Endothelial cell (in vitro differentiated cells): ENCODE measurements around the gene JPH4. TPM values are rescaled to one million over a fixed set of nuclear protein-coding genes. Genes with fewer than 3 reads are reported as not detected.

Source experiments
- DNase-seq: peaks from one replicate; pipeline ENCODE4 v3.0.0; 2021; ENCODE audit warnings: low spot score
- H3K27ac Mint-ChIP-seq: one replicate; pipeline ENCODE4 v1.8.0; 2021; ENCODE audit warnings: mixed read lengths, inconsistent platforms; ENCODE audit not compliant: unreplicated experiment
- H3K27me3 Mint-ChIP-seq: one replicate; pipeline ENCODE4 v1.8.0; 2021; ENCODE audit warnings: mild to moderate bottlenecking, moderate library complexity, mixed read lengths, inconsistent platforms; ENCODE audit not compliant: unreplicated experiment
- H3K36me3 Mint-ChIP-seq: one replicate; pipeline ENCODE4 v1.8.0; 2021; ENCODE audit warnings: mild to moderate bottlenecking, low read depth, mixed read lengths, inconsistent platforms; ENCODE audit not compliant: unreplicated experiment
- H3K4me1 Mint-ChIP-seq: one replicate; pipeline ENCODE4 v1.8.0; 2021; ENCODE audit warnings: mild to moderate bottlenecking, mixed read lengths, inconsistent platforms; ENCODE audit not compliant: unreplicated experiment
- H3K4me3 Mint-ChIP-seq: one replicate; pipeline ENCODE4 v1.8.0; 2021; ENCODE audit warnings: mild to moderate bottlenecking, mixed read lengths, inconsistent platforms; ENCODE audit not compliant: unreplicated experiment
- H3K9me3 Mint-ChIP-seq: one replicate; pipeline ENCODE4 v1.8.0; 2021; ENCODE audit warnings: mixed read lengths, inconsistent platforms; ENCODE audit not compliant: unreplicated experiment
- CTCF ChIP-seq: fragments of 200-600 bp; sonication (generic); IDR thresholded peaks from one replicate; pipeline ENCODE4 v1.5.0; 2021; ENCODE audit warnings: antibody characterized with exemption; ENCODE audit not compliant: unreplicated experiment
- total RNA-seq: library from RNA; stranded (reverse); fragmentation: NEBNext Ultra II Directional; extraction: Animal tissue kit (Norgen Biotek cat#: 25700); gene quantifications from one replicate; pipeline ENCODE4 v1.2.1, GENCODE V29; 2021; ENCODE audit not compliant: unreplicated experiment

The JPH4 gene
- total RNA-seq, 1 donor from 2014 or later: 0.64 TPM

- TF ChIP-seq CTCF: no peak
- Mint-ChIP-seq H3K4me3 (no peak overlapping the region), H3K27ac (no peak overlapping the region), H3K9me3 (no peaks in the 10 kb centered on the region), H3K36me3 (no peaks in the 10 kb centered on the region), H3K27me3 (peaks cover 1% of the 10 kb centered on the region), H3K4me1 (no peaks in the 10 kb centered on the region)
- no peak for DNase-seq
Observed at GRCh38 chr14:23603103-23603502, 24.5 kb upstream of the JPH4 start.

DNA sequence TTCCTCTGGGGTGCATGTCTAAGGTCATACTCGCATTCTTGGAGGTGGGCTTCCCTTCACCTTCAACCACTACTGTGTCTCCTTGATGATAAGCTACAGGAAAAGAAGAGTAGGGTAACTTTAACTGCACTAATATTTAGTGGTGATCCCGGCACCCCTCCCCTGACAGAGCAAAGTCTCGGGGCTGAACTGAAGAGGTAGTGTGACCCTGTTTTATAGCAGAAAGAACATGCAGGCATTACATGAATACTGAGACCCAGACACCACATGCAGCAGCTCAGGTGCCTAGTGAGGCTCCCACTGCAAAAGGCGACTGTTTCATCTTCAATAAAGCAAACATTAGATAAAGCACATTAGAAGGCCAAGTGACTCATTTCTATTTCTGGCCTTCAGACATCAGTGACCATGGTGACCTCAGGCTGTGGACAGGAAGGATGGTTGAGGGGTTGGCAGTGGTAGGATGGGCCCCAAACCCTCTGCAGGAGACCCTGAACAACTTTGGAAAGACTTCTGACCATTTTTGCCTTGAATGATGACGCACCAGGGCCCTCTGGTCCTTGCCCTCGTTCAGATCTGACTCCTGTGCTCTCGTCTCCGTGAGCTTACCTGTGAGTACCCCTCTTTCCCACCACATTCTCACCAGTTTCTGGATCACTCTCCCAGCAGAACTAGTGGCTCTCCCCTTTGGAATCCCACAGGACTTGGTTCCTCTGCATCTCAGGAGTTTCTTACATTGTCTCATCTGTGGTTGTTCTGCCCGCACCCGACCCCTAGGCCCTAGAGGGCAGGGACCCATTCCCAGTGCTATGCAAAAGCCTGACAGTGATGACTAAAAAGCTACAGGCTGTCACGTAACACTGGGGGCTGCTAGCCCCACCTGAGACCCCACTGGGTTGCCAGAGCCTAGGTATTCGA lies 23.8 kb upstream of the JPH4 start:
- no peak for TF ChIP-seq CTCF
- Mint-ChIP-seq H3K4me3 (no peak overlapping the region), H3K9me3 (no peaks in the 10 kb centered on the region), H3K4me1 (no peaks in the 10 kb centered on the region), H3K27me3 (peaks cover 1% of the 10 kb centered on the region), H3K27ac (no peak overlapping the region), H3K36me3 (no peaks in the 10 kb centered on the region)
- DNase-seq: no peak

DNA sequence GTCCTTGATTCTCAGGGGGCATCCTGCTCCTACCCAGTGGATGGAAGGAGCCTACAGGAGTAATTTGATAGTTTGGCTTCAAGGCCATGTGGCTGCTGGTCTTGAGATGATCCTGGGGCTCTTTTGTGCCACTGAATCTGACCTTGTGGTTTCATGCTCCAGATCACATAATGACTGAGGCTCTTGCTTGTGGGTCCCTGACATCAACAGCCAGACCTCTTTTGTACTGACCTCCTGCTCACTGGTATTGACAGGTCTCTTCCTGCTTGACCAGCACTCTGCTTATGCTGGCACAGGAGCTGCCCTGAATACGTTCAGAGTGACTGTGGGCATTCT lies 23.2 kb upstream of the JPH4 start:
- no peaks in the 10 kb centered on the region for H3K4me1 Mint-ChIP-seq
- H3K9me3 Mint-ChIP-seq: no peaks in the 10 kb centered on the region
- TF ChIP-seq CTCF: no peak
- no peak overlapping the region for H3K27ac Mint-ChIP-seq
- H3K4me3 Mint-ChIP-seq: no peak overlapping the region
- no peaks in the 10 kb centered on the region for H3K36me3 Mint-ChIP-seq
- H3K27me3 Mint-ChIP-seq: peaks cover 1% of the 10 kb centered on the region
- no peak for DNase-seq

- no peak overlapping the region for H3K27ac Mint-ChIP-seq
- no peak for TF ChIP-seq CTCF
- no peak for DNase-seq
- H3K36me3 Mint-ChIP-seq: no peaks in the 10 kb centered on the region
- H3K4me3 Mint-ChIP-seq: no peak overlapping the region
- no peaks in the 10 kb centered on the region for H3K9me3 Mint-ChIP-seq
- H3K27me3 Mint-ChIP-seq: peaks cover 1% of the 10 kb centered on the region
- no peaks in the 10 kb centered on the region for H3K4me1 Mint-ChIP-seq
Observed at GRCh38 chr14:23601424-23601823, 22.8 kb upstream of the JPH4 start.

GRCh38 chr14:23600806-23601205 lies 22.2 kb upstream of the JPH4 start:
- no peak for DNase-seq
- H3K4me3 Mint-ChIP-seq: no peak overlapping the region
- no peaks in the 10 kb centered on the region for H3K4me1 Mint-ChIP-seq
- no peak overlapping the region for H3K27ac Mint-ChIP-seq
- peaks cover 1% of the 10 kb centered on the region for H3K27me3 Mint-ChIP-seq
- H3K36me3 Mint-ChIP-seq: no peaks in the 10 kb centered on the region
- no peaks in the 10 kb centered on the region for H3K9me3 Mint-ChIP-seq
- TF ChIP-seq CTCF: no peak
